ENCODE data around the gene NOX4. TPM values are rescaled to one million over a fixed set of nuclear protein-coding genes. Genes with fewer than 3 reads are reported as not detected.

The NOX4 gene
- total RNA-seq, 1 experiment from 2014 or later = 3.0 TPM

- no peak overlapping the region for H3K27ac ChIP-seq (ENCODE audit: insufficient read length, low read depth, low read length)
- no peak overlapping the region for H2AK5ac ChIP-seq (ENCODE audit: insufficient read length, low read length)
- no peak overlapping the region for H4K8ac ChIP-seq (replicated peaks; ENCODE audit: insufficient read length, low read depth, low read length)
- H3K79me1 ChIP-seq (ENCODE audit: insufficient read depth, low read depth, low read length, poor library complexity, severe bottlenecking) = no peaks in the 10 kb centered on the region
- no peaks in the 10 kb centered on the region for H3K9me3 ChIP-seq (ENCODE audit: control insufficient read depth, low read depth, low read length)
- Mint-ChIP-seq H3K36me3 (ENCODE audit: insufficient read depth in 1 of 3, low read depth in 3 of 3) (peaks cover 0 to 11% (median 0%) of the 10 kb centered on the region in 3 experiments; a peak in 2 of 7 replicates), H3K4me3 (no peak overlapping the region), H3K27ac (no peak overlapping the region), H3K27me3 (ENCODE audit: low read depth) (no peaks in the 10 kb centered on the region), H3K4me1 (no peaks in the 10 kb centered on the region; a peak in 1 of 4 replicates), H3K9me3 (peaks cover 0 to 5% of the 10 kb centered on the region in 2 experiments; a peak in 1 of 5 replicates)
- H3K23me2 ChIP-seq (ENCODE audit: insufficient read length, low read depth, low read length, poor library complexity, severe bottlenecking) = no peaks in the 10 kb centered on the region
- H4K5ac ChIP-seq (ENCODE audit: insufficient read length, low read depth, low read length) = no peak overlapping the region
- no peak overlapping the region for H3K18ac ChIP-seq (ENCODE audit: insufficient read length, low read depth, low read length)
- no peak overlapping the region for H2BK120ac ChIP-seq (ENCODE audit: low read depth, low read length, poor library complexity, severe bottlenecking)
- no peak overlapping the region for H3K9ac ChIP-seq (ENCODE audit: extremely low read depth, insufficient read length, low read length)
- H2AFZ ChIP-seq (ENCODE audit: low read length) = no peak overlapping the region
- H3K23ac ChIP-seq (ENCODE audit: insufficient read length, low read depth, low read length) = no peak overlapping the region
- H3K4me2 ChIP-seq (ENCODE audit: insufficient read depth, insufficient read length, low read length) = no peak overlapping the region
- H2BK20ac ChIP-seq (ENCODE audit: low read depth, low read length, poor library complexity, severe bottlenecking) = no peak overlapping the region
- no peak overlapping the region for H2BK12ac ChIP-seq (ENCODE audit: insufficient read length, low read depth, low read length)
- no peak overlapping the region for H3K4ac ChIP-seq (ENCODE audit: low read depth, low read length)
- no peaks in the 10 kb centered on the region for H4K20me1 ChIP-seq (ENCODE audit: control insufficient read depth, insufficient read depth, insufficient read length)
- H4K91ac ChIP-seq (ENCODE audit: insufficient read length, low read depth, low read length) = no peak overlapping the region
- H3K4me1 ChIP-seq (ENCODE audit: insufficient read depth, low read length) = no peaks in the 10 kb centered on the region
- peaks cover 2% of the 10 kb centered on the region; the same call in 1 of the 2 replicates for H3K79me2 ChIP-seq (ENCODE audit: insufficient read depth, low read length)
- H3K27me3 ChIP-seq (ENCODE audit: insufficient read depth, low read length) = no peaks in the 10 kb centered on the region
- H2BK5ac ChIP-seq (ENCODE audit: insufficient read length, low read length) = no peak overlapping the region
- no peak for TF ChIP-seq CTCF (conservative IDR thresholded peaks at IDR 0.05)
- H2BK15ac ChIP-seq (ENCODE audit: low read depth, low read length) = no peak overlapping the region
- H3K14ac ChIP-seq (ENCODE audit: insufficient read depth, low read length) = no peak overlapping the region
- no peak overlapping the region for H3T11ph ChIP-seq (ENCODE audit: low read length)
- DNase-seq = no peak
- no peak overlapping the region for H3K56ac ChIP-seq (ENCODE audit: insufficient read length, low read depth, low read length)
These were observed 43.3 kb downstream of the NOX4 start for GRCh38 chr11:89447845-89448244.
